GM21367 (cell line): ENCODE results near the gene ALDH3B2.
A peak's percentile ranks its signal among the peaks of the same experiment; 100 is the strongest.

Experiments
- ATAC-seq: cut with Tn5 transposase; IDR thresholded peaks from one replicate; pipeline ENCODE4 v1.9.1; 2021; ENCODE audit not compliant: unreplicated experiment

The ALDH3B2 gene

GRCh38 chr11:67615728-67616430 is 58.5 kb downstream of the ALDH3B2 start:
- no peak for ATAC-seq

GRCh38 chr11:67614730-67615714 is 59.4 kb downstream of the ALDH3B2 start:
- ATAC-seq: no peak

- ATAC-seq: peak; percentile 50
Measured at GRCh38 chr11:67613960-67614715, 60.3 kb downstream of the ALDH3B2 start.

- no peak for ATAC-seq
Measured at GRCh38 chr11:67613313-67613959, 61.0 kb downstream of the ALDH3B2 start.

GRCh38 chr11:67612751-67613150 is 61.7 kb downstream of the ALDH3B2 start:
- ATAC-seq: no peak
